Smooth muscle cell (in vitro differentiated cells): ENCODE data around the gene OR11G2. TPM values are rescaled to one million over a fixed set of nuclear protein-coding genes. Genes with fewer than 3 reads are reported as not detected.
"Not testable (repeated sequence)": the region's sequence is repeated elsewhere in the genome, so short reads cannot be mapped to it uniquely, and the experiment has no call there.

Experiments used
- DNase-seq: peaks from one replicate; lab custom pipeline; 2025; ENCODE audit not compliant: unreplicated experiment; lab: John Stamatoyannopoulos, UW
- H2AFZ ChIP-seq: fragments of 200-600 bp; sonication (generic); 2 replicates; pipeline ENCODE4 v1.6.0; 2016; ENCODE audit warnings: antibody characterized with exemption, low read depth, mild to moderate bottlenecking
- H3F3A ChIP-seq: fragments of 200-600 bp; sonication (generic); 2 replicates; pipeline ENCODE4 v1.6.0; 2017; ENCODE audit warnings: antibody characterized with exemption, low read depth
- H3K27ac ChIP-seq: fragments of 200-600 bp; sonication (generic); 2 replicates; pipeline ENCODE4 v1.5.1; 2016; ENCODE audit warnings: low read depth, mild to moderate bottlenecking
- H3K27me3 ChIP-seq: fragments of 200-600 bp; sonication (generic); 2 replicates; pipeline ENCODE4 v1.6.1; 2016; ENCODE audit warnings: low read depth, mild to moderate bottlenecking
- H3K36me3 ChIP-seq: fragments of 200-600 bp; sonication (generic); 2 replicates; pipeline ENCODE4 v1.5.1; 2016; ENCODE audit warnings: low read depth
- H3K4me1 ChIP-seq: fragments of 200-600 bp; sonication (generic); 2 replicates; pipeline ENCODE4 v1.5.1; 2016; ENCODE audit warnings: low read depth
- H3K4me2 ChIP-seq: fragments of 200-600 bp; sonication (generic); 2 replicates; pipeline ENCODE4 v1.6.0; 2016; ENCODE audit warnings: mild to moderate bottlenecking
- H3K4me3 ChIP-seq: fragments of 200-600 bp; sonication (generic); 2 replicates; pipeline ENCODE4 v1.5.1; 2016; ENCODE audit warnings: mild to moderate bottlenecking
- H3K79me2 ChIP-seq: fragments of 200-600 bp; sonication (generic); 2 replicates; pipeline ENCODE4 v1.6.0; 2016; ENCODE audit warnings: low read depth, mild to moderate bottlenecking
- H3K9ac ChIP-seq: fragments of 200-600 bp; sonication (generic); 2 replicates; pipeline ENCODE4 v1.6.0; 2016; ENCODE audit warnings: low read depth
- H3K9me3 ChIP-seq: fragments of 200-600 bp; sonication (generic); replicated peaks from 2 replicates; pipeline ENCODE4 v1.5.1; 2016; ENCODE audit warnings: low read depth
- H4K20me1 ChIP-seq: fragments of 200-600 bp; sonication (generic); 2 replicates; pipeline ENCODE4 v1.6.0; 2016; ENCODE audit warnings: low read depth
- CTCF ChIP-seq: fragments of 200-600 bp; sonication (generic); IDR thresholded peaks from 2 replicates; pipeline ENCODE4 v1.5.1; 2017; ENCODE audit warnings: borderline replicate concordance, mild to moderate bottlenecking, antibody characterized with exemption; ENCODE audit not compliant: insufficient read depth, poor library complexity, severe bottlenecking
- WGBS: methylation state at CpG from one replicate; pipeline ENCODE4 v1.1.7; 2016; ENCODE audit warnings: low lambda C conversion rate; 5-methylcytosine and 5-hydroxymethylcytosine counted together
- polyA plus RNA-seq: library from polyadenylated mRNA; unstranded; fragments of >200 nt; fragmentation: Nextera tagmentation; extraction: Ambion mirVana; gene quantifications from 2 replicates; pipeline ENCODE4 v1.2.1, GENCODE V29; 2016
- total RNA-seq: library from RNA; depleted of rRNA; stranded (reverse); fragments of >200 nt; gene quantifications from 2 replicates; pipeline ENCODE4 v1.2.3, GENCODE V29; 2014

The OR11G2 gene
- total and polyA plus RNA-seq, 2 experiments from 2014 or later, result not detected

GRCh38 chr14:20167091-20167490, 23.6 kb upstream of the OR11G2 start:
- H3K9ac ChIP-seq, result no peak overlapping the region
- no peaks in the 10 kb centered on the region for H3K79me2 ChIP-seq
- H3K27ac ChIP-seq, result no peak overlapping the region
- H2AFZ ChIP-seq, result no peak overlapping the region
- H3F3A ChIP-seq, result no peaks in the 10 kb centered on the region
- no peaks in the 10 kb centered on the region for H3K9me3 ChIP-seq
- H3K36me3 ChIP-seq, result no peaks in the 10 kb centered on the region
- no peak for DNase-seq
- TF ChIP-seq CTCF, result no peak
- no peaks in the 10 kb centered on the region for H3K4me1 ChIP-seq
- H3K4me2 ChIP-seq, result no peak overlapping the region
- no peak overlapping the region for H3K4me3 ChIP-seq
- no peaks in the 10 kb centered on the region for H4K20me1 ChIP-seq
- no peaks in the 10 kb centered on the region for H3K27me3 ChIP-seq

GRCh38 chr14:20169852-20170251, 20.8 kb upstream of the OR11G2 start:
- H3K36me3 ChIP-seq, H3K79me2 ChIP-seq, H3K4me3 ChIP-seq, H2AFZ ChIP-seq, H4K20me1 ChIP-seq, H3F3A ChIP-seq, H3K9ac ChIP-seq, H3K9me3 ChIP-seq, H3K4me1 ChIP-seq, H3K4me2 ChIP-seq, H3K27me3 ChIP-seq, H3K27ac ChIP-seq, DNase-seq: not testable (repeated sequence)

GRCh38 chr14:20174205-20174604, 16.5 kb upstream of the OR11G2 start:
- H3K4me2 ChIP-seq, H3K4me1 ChIP-seq, H3F3A ChIP-seq, H3K27ac ChIP-seq, H3K9me3 ChIP-seq, H3K27me3 ChIP-seq, H2AFZ ChIP-seq, H3K36me3 ChIP-seq, H4K20me1 ChIP-seq, H3K4me3 ChIP-seq, H3K9ac ChIP-seq, DNase-seq, H3K79me2 ChIP-seq: not testable (repeated sequence)

GRCh38 chr14:20176330-20176729, 14.4 kb upstream of the OR11G2 start:
- no peaks in the 10 kb centered on the region for H4K20me1 ChIP-seq
- H3K4me3 ChIP-seq, result no peak overlapping the region
- no peak overlapping the region for H3K4me2 ChIP-seq
- H3F3A ChIP-seq, result no peaks in the 10 kb centered on the region
- H3K9me3 ChIP-seq, result peaks cover 8% of the 10 kb centered on the region
- no peak overlapping the region for H2AFZ ChIP-seq
- no peaks in the 10 kb centered on the region for H3K79me2 ChIP-seq
- no peak for DNase-seq
- no peak overlapping the region for H3K27ac ChIP-seq
- 35% methylated on average over 6 of the region's 6 CpGs for WGBS
- H3K9ac ChIP-seq, result no peak overlapping the region
- no peak for TF ChIP-seq CTCF
- no peaks in the 10 kb centered on the region for H3K4me1 ChIP-seq
- no peaks in the 10 kb centered on the region for H3K36me3 ChIP-seq
- no peaks in the 10 kb centered on the region for H3K27me3 ChIP-seq

GRCh38 chr14:20177433-20177974, 13.2 kb upstream of the OR11G2 start:
- Histone ChIP-seq H4K20me1 (no peaks in the 10 kb centered on the region), H3K9ac (no peak overlapping the region), H3K4me1 (no peaks in the 10 kb centered on the region), H3K4me3 (no peak overlapping the region), H3K36me3 (no peaks in the 10 kb centered on the region), H3F3A (no peaks in the 10 kb centered on the region), H3K4me2 (no peak overlapping the region), H3K79me2 (no peaks in the 10 kb centered on the region), H3K9me3 (peaks cover 8% of the 10 kb centered on the region), H2AFZ (no peak overlapping the region), H3K27me3 (no peaks in the 10 kb centered on the region), H3K27ac (no peak overlapping the region)
- DNase-seq, result no peak
- TF ChIP-seq CTCF, result no peak
- WGBS, result 83% methylated on average over 7 of the region's 7 CpGs
